22Rv1 (cell line): Measurements from ENCODE around the gene VENTX.

Experiments used
- H3K27ac ChIP-seq: fragments of 450-650 bp; 2 replicates; pipeline ENCODE4 v1.5.1; 2017
- CTCF ChIP-seq: fragments of 450-650 bp; IDR thresholded peaks from 2 replicates; pipeline ENCODE4 v1.5.1; 2017; ENCODE audit warnings: mild to moderate bottlenecking
- ZFX ChIP-seq: fragments of 450-650 bp; IDR thresholded peaks from 2 replicates; pipeline ENCODE4 v1.6.1; 2017; ENCODE audit warnings: antibody characterized with exemption, borderline replicate concordance

VENTX gene

GRCh38 chr10:133198621-133199487, 38.8 kb upstream of the VENTX start:
- no peak for TF ChIP-seq ZFX
- no peak for TF ChIP-seq CTCF
- no peak overlapping the region for H3K27ac ChIP-seq

- TF ChIP-seq ZFX (no peak), CTCF (no peak)
- no peak overlapping the region for H3K27ac ChIP-seq
Measured at GRCh38 chr10:133199488-133199885, 38.2 kb upstream of the VENTX start.

GRCh38 chr10:133199992-133200611, 37.6 kb upstream of the VENTX start:
- no peak overlapping the region for H3K27ac ChIP-seq
- TF ChIP-seq CTCF (no peak), ZFX (no peak)

GRCh38 chr10:133200621-133201031, 37.0 kb upstream of the VENTX start:
- TF ChIP-seq CTCF (no peak), ZFX (no peak)
- no peak overlapping the region for H3K27ac ChIP-seq

GRCh38 chr10:133201151-133201947, 36.3 kb upstream of the VENTX start:
- no peak for TF ChIP-seq ZFX
- H3K27ac ChIP-seq: no peak overlapping the region

GRCh38 chr10:133201948-133202725, 35.5 kb upstream of the VENTX start:
- H3K27ac ChIP-seq: no peak overlapping the region
- TF ChIP-seq CTCF (no peak), ZFX (no peak)
